OCI-LY3 (cell line): ENCODE results near the gene DNAJB9.

Experiments
- H2AFZ ChIP-seq: fragments of 200-600, 300-600 bp; shearing (Covaris generic); 2 replicates; pipeline ENCODE4 v1.6.0; 2014; ENCODE audit warnings: antibody characterized with exemption, low read depth, low read length
- H3K27ac ChIP-seq: fragments of 200-600, 300-600 bp; sonication (generic); 2 replicates; pipeline ENCODE4 v1.5.1; 2014; ENCODE audit warnings: mild to moderate bottlenecking, low read length, moderate library complexity, mixed read lengths
- H3K27me3 ChIP-seq: fragments of 200-600, 300-600 bp; sonication (generic); 2 replicates; pipeline ENCODE4 v1.6.1; 2014; ENCODE audit warnings: low read depth, low read length, mixed read lengths
- H3K36me3 ChIP-seq: fragments of 200-600, 300-600 bp; sonication (generic); replicated peaks from 2 replicates; pipeline ENCODE3; 2014; ENCODE audit warnings: low read depth, low read length, mixed read lengths
- H3K4me1 ChIP-seq: fragments of 300-600, 200-600 bp; sonication (generic); 2 replicates; pipeline ENCODE4 v1.6.1; 2014; ENCODE audit warnings: low read length, mixed read lengths
- H3K4me2 ChIP-seq: fragments of 200-600, 300-600 bp; sonication (generic); 2 replicates; pipeline ENCODE4 v1.6.1; 2014; ENCODE audit warnings: low read length, mixed read lengths
- H3K4me3 ChIP-seq: fragments of 300-600, 200-600 bp; sonication (generic); 2 replicates; pipeline ENCODE4 v1.5.1; 2014; ENCODE audit warnings: antibody characterized with exemption, mild to moderate bottlenecking, low read length, moderate library complexity
- H3K79me2 ChIP-seq: fragments of 300-600, 200-600 bp; shearing (Covaris generic); 2 replicates; pipeline ENCODE4 v1.6.1; 2014; ENCODE audit warnings: mild to moderate bottlenecking, low read length, mixed read lengths
- H3K9ac ChIP-seq: fragments of 300-600, 200-600 bp; shearing (Covaris generic); 2 replicates; pipeline ENCODE4 v1.6.0; 2014; ENCODE audit warnings: mild to moderate bottlenecking, low read length, moderate library complexity
- H3K9me3 ChIP-seq: fragments of 200-600, 300-600 bp; shearing (Covaris generic); 2 replicates; pipeline ENCODE4 v1.6.1; 2014; ENCODE audit warnings: low read length, mixed read lengths; ENCODE audit not compliant: insufficient read depth
- H4K20me1 ChIP-seq: fragments of 200-600, 300-600 bp; sonication (generic); 2 replicates; pipeline ENCODE4 v1.6.1; 2016; ENCODE audit warnings: low read length, mixed read lengths; ENCODE audit not compliant: insufficient read depth
- CTCF ChIP-seq: fragments of 200-600, 300-600 bp; sonication (generic); IDR thresholded peaks from 2 replicates; pipeline ENCODE4 v1.5.1; 2014; ENCODE audit warnings: antibody characterized with exemption, low read length, low read depth
- EZH2phosphoT487 ChIP-seq: fragments of 200-600 bp; shearing (Covaris generic); IDR thresholded peaks from 2 replicates; pipeline ENCODE4 v1.6.1; 2018; ENCODE audit warnings: antibody characterized with exemption, mixed run types, low read depth

Gene DNAJB9

DNA sequence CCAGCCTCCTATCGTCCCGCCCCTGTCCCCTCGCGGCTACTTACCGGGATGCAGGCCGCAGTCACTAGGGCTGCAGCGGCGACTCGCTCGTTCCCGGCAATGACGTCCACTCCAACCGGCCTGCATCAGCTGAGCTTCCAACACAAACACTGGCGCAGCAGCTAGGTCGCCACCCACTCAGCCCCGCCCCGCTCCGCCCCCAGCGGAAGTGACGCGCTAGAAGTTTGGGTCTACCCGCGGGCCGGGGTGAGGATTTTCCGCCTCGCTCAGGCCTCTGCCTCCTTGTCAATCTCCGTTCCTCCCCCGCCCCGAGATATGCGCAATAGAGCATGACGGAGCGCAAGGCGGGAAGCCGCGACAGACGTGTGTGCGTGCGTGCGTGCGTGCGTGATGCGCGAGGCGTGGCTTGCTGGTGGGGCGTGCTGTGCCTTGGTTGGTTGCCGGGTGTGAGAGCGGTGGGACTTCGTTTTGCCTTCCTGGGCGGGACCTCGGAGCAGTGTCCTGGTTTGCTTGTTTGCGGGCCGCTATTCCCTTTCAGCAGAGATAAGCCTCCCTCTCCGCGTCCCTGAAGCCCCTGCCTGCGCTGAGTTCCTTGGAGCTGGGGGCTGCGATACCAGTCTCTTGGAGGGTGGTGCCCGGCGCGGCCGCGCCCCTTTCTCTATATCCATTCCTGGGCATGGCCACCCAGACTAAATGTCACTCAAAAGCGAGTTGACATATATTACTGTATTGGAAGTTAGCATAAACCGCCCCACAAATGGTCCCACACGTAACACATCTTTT lies 43.5 kb upstream of the DNAJB9 start, which contains the start of gene PNPLA8:
TSS of gene PNPLA8 (minus strand) at position 151 of the 783 bp plus-strand sequence. CDS start 10,644 bp downstream, outside the sequence.
- peak within 1 kb of the TSS; percentile 66 for H3K27ac ChIP-seq
- H3K27me3 ChIP-seq, result no peaks in the 10 kb centered on the region
- no peak for TF ChIP-seq CTCF
- no peak for TF ChIP-seq EZH2phosphoT487
- H3K9ac ChIP-seq, result peak within 1 kb of the TSS; percentile 86
- peaks cover 13% of the 10 kb centered on the region for H3K79me2 ChIP-seq
- H3K36me3 ChIP-seq, result no peaks in the 10 kb centered on the region
- peak within 1 kb of the TSS; percentile 94 for H3K4me3 ChIP-seq
- H4K20me1 ChIP-seq, result no peaks in the 10 kb centered on the region
- H3K9me3 ChIP-seq, result no peaks in the 10 kb centered on the region
- peak within 1 kb of the TSS; percentile 57 for H2AFZ ChIP-seq
- H3K4me2 ChIP-seq, result peak within 1 kb of the TSS; percentile 92
- peaks cover 12% of the 10 kb centered on the region for H3K4me1 ChIP-seq

DNA sequence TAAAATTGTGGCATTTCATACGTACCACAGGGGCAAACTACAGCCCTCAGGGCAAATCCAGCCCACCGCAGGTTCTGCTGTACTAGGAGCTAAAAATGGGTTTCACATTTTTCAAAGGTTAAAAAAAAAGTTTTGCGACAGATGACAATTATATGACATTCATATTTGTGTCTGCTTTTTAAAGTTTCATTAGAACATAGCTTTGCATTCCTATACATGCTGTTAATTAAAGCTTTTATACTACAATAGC lies 43.0 kb upstream of the DNAJB9 start:
- H3K27ac ChIP-seq, result peak overlapping the region; percentile 66

DNA sequence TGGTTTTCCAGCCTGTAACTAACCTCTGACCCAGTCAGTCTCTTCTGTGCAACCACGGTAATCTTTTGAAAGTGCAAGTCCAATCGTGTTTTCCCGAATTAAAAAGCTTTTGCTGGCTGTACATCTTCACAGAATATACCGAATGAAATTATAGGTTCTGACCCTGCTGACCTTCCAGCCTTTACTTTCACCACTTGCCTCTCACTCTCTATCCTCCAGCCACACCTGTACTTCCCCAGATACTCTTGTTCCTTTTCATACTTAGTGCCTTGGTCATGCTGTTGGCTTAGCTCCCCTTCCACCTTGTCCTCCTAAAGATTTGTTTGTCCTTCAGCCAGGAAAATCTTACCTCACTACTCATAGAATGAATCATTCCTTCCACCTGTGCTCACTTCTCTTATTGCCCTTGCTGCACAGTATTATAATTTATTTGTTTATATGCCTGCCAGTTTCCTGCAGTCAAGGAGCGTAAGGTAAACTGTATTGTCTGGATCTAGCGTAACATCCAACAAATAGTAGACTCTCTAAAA lies 41.4 kb upstream of the DNAJB9 start:
- Histone ChIP-seq H3K4me1 (peaks cover 12% of the 10 kb centered on the region), H3K27me3 (no peaks in the 10 kb centered on the region), H3K27ac (no peak overlapping the region), H4K20me1 (no peaks in the 10 kb centered on the region), H3K79me2 (peaks cover 13% of the 10 kb centered on the region), H3K4me2 (no peak overlapping the region), H3K4me3 (no peak overlapping the region), H3K9ac (no peak overlapping the region), H3K9me3 (no peaks in the 10 kb centered on the region), H3K36me3 (no peaks in the 10 kb centered on the region), H2AFZ (no peak overlapping the region)
- TF ChIP-seq CTCF (no peak), EZH2phosphoT487 (no peak)

More for the DNA sequence above, 43.0 kb upstream of the DNAJB9 start:
- H3K9ac ChIP-seq, result peak overlapping the region; percentile 78
- peaks cover 12% of the 10 kb centered on the region for H3K4me1 ChIP-seq
- no peaks in the 10 kb centered on the region for H3K9me3 ChIP-seq
- peak overlapping the region; percentile 56 for H2AFZ ChIP-seq
- no peaks in the 10 kb centered on the region for H3K36me3 ChIP-seq
- H3K4me3 ChIP-seq, result peak overlapping the region; percentile 94
- no peaks in the 10 kb centered on the region for H4K20me1 ChIP-seq
- peaks cover 13% of the 10 kb centered on the region for H3K79me2 ChIP-seq
- H3K4me2 ChIP-seq, result peak overlapping the region; percentile 81
- H3K27me3 ChIP-seq, result no peaks in the 10 kb centered on the region
- TF ChIP-seq CTCF (no peak), EZH2phosphoT487 (no peak)

DNA sequence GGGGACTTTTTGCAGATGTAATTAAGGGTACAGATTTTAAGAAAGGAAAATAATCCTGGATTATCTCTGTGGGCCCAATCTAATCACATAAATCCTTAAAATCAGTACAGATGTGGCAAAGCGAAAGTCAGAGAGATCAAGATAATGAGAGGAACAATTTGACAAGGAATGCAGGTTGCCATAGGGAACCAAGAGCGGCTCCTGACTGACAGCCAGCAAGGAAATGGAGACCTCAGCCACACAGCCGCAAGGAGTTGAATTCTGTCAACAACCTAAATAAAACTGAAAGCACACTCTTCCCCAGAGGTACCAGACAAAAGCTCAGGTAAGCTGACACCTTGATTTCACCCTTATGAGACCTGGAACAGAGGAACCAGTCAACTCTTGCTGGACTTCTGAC lies 40.3 kb upstream of the DNAJB9 start:
- Histone ChIP-seq H3K4me3 (no peak overlapping the region), H3K27me3 (no peaks in the 10 kb centered on the region), H3K4me1 (peaks cover 12% of the 10 kb centered on the region), H2AFZ (no peak overlapping the region), H3K79me2 (peaks cover 11% of the 10 kb centered on the region), H3K9ac (no peak overlapping the region), H3K9me3 (no peaks in the 10 kb centered on the region), H3K27ac (no peak overlapping the region), H4K20me1 (no peaks in the 10 kb centered on the region), H3K4me2 (no peak overlapping the region), H3K36me3 (no peaks in the 10 kb centered on the region)
- TF ChIP-seq EZH2phosphoT487 (no peak), CTCF (no peak)
